Ovary (tissue), 3 donors: ENCODE measurements around the gene GALNTL6.

Experiments
- CTCF ChIP-seq, 3 donors: fragments of 450-650 bp in 2 of 3; fragments of 200-600 bp in 1 of 3; IDR thresholded peaks; one replicate each; pipeline versions ENCODE4 v1.5.1 to v1.8.0; 2016 to 2022; ENCODE audit warnings: antibody characterized with exemption in 3 of 3, mild to moderate bottlenecking in 1 of 3
- EP300 ChIP-seq: sonication (generic); formaldehyde crosslinking; IDR thresholded peaks from one replicate; pipeline ENCODE4 v1.6.1; 2017; ENCODE audit warnings: antibody characterized with exemption
- POLR2A ChIP-seq: fragments of 450-650 bp; IDR thresholded peaks from one replicate; pipeline ENCODE4 v1.6.1; 2017; ENCODE audit warnings: antibody characterized with exemption, mild to moderate bottlenecking, moderate library complexity
- donor health status: DM: no; HTN: no; CAD: no.

GRCh38 chr4:172818901-172819300, 1005.7 kb downstream of the GALNTL6 start:
- TF ChIP-seq CTCF (IDR thresholded peaks at IDR 0.05) = no peak
- TF ChIP-seq POLR2A = no peak
- TF ChIP-seq EP300 = no peak
